IPS-15b (cell line): ENCODE measurements around the gene SUFU.
"Not testable (repeated sequence)": the region's sequence is repeated elsewhere in the genome, so short reads cannot be mapped to it uniquely, and the experiment has no call there.

ENCODE experiments used
- H3K27me3 ChIP-seq: one replicate; pipeline ENCODE4 v1.6.1; 2013; ENCODE audit warnings: low read length; ENCODE audit not compliant: control insufficient read depth, insufficient read depth
- H3K36me3 ChIP-seq: one replicate; pipeline ENCODE4 v1.6.1; 2013; ENCODE audit warnings: low read length; ENCODE audit not compliant: control insufficient read depth, insufficient read depth
- H3K4me1 ChIP-seq: one replicate; pipeline ENCODE4 v1.6.1; 2013; ENCODE audit warnings: mild to moderate bottlenecking, low read length; ENCODE audit not compliant: control insufficient read depth, insufficient read depth
- H3K4me3 ChIP-seq: one replicate; pipeline ENCODE4 v1.5.1; 2013; ENCODE audit warnings: low read depth, low read length
- H3K9ac ChIP-seq: one replicate; pipeline ENCODE4 v1.6.1; 2013; ENCODE audit warnings: low read depth, mild to moderate bottlenecking, low read length
- H3K9me3 ChIP-seq: one replicate; pipeline ENCODE4 v1.6.1; 2013; ENCODE audit warnings: mild to moderate bottlenecking, low read length; ENCODE audit not compliant: control insufficient read depth, insufficient read depth

Gene SUFU

DNA sequence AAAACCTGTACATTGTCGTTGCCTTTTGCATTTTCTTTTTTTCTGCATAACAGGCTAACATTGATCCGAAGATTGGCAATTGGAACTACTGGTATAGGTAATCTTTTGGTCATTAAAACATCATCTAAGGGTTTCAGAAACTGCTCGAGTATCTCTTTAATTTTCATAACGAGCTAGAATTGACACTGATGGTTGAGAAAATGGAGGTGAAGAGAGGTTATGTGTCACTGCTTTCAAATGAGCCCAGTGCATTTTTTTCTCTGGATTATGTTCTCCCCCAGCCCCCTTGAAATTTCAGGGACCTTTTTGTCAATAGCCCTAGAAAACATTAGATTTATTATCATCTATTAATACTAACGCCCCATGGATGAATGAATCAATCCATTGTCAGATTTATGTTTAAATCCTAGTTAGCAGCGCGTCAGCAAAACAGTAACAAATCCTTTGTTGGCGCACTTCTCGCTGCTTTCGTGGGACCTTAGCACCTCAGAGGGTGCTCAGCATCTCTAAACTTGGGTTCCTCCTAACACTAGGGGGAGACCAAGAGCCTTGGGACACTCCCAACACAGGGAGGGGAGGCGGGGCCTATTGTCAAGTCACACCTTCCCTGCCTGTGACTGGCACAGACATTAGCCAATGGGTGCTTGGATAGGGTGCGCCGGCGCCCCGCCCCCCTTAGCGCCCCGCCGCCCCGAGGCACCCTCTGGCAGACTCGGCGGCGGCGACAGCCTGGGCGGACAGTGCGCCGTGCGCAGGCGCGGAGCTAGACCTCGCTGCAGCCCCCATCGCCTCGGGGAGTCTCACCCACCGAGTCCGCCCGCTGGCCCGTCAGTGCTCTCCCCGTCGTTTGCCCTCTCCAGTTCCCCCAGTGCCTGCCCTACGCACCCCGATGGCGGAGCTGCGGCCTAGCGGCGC, at the start of gene SUFU:
SUFU (plus strand) TSS at position 709 of the 915 bp plus-strand sequence; CDS start at position 890, 181 bp downstream.
- peaks cover 10% of the 10 kb centered on the region for H3K4me1 ChIP-seq
- H3K36me3 ChIP-seq = no peaks in the 10 kb centered on the region
- peak within 1 kb of the TSS; percentile 72 for H3K4me3 ChIP-seq
- peaks cover 16% of the 10 kb centered on the region for H3K27me3 ChIP-seq
- peak within 1 kb of the TSS; percentile 30 for H3K9ac ChIP-seq
- H3K9me3 ChIP-seq = no peaks in the 10 kb centered on the region

DNA sequence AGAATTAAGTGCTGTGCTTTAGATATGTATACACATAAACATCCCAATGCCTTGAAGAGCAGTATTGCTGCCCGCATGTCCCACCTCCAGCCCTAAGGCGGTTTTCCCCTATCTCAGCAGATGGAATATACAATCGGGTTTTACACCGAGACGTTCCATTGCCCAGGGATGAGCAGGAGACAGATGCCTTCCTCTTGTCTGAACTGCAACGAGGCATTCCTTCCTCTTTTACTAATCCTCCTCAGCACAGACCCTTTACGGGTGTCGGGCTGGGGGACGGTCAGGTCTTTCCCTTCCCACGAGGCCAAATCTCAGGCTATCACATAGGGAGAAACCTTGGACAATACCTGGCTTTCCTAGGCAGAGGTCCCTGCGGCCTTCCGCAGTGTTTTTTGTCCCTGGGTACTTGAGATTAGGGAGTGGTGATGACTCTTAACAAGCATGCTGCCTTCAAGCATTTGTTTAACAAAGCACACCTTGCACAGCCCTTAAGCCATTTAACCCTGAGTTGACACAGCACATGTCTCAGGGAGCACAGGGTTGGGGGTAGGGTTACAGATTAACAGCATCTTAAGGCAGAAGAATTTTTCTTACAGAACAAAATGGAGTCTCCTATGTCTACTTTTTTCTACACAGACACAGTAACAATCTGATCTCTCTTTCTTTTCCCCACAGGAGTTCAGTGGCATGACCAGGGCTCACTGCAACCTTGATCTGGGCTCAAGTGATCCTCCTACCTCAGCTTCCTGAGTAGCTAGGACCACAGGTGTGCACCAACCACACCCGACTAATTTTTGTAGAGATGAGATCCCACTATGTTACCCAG, 48.9 kb upstream of the SUFU start:
- H3K4me1 ChIP-seq = peaks cover 35% of the 10 kb centered on the region

DNA sequence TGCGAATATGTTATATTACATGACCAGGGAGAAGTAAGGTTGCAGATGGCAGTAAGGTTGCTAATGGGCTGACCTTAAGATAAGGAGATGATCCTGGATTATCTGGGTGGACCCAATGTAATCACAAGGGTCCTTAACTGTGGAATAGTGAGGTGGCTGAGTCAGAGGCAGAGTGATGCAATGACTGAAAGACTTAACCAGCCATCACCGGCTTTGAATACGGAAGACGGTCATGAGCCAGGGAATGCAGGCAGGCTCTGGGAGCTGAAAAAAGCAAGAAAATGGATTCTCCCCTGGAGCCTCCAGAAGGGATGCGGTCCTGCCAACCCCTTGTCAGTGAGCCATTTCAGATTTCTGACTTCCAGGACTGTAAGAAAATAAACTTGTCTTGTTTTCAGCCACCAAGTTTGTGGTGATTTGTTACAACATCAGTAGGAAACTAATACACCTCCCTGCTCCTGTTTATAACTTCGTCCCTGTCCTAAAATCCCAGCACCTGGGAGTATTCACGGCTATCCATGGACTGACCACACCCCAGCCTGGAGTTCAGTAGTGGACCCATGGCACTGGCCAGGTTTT, 47.8 kb upstream of the SUFU start:
- peaks cover 11% of the 10 kb centered on the region for H3K36me3 ChIP-seq
- no peaks in the 10 kb centered on the region for H3K9me3 ChIP-seq
- peaks cover 38% of the 10 kb centered on the region for H3K4me1 ChIP-seq
- no peak overlapping the region for H3K4me3 ChIP-seq
- no peak overlapping the region for H3K9ac ChIP-seq
- H3K27me3 ChIP-seq = no peaks in the 10 kb centered on the region

More for the DNA sequence above, 48.9 kb upstream of the SUFU start:
- H3K27me3 ChIP-seq, H3K4me3 ChIP-seq, H3K9me3 ChIP-seq: not testable (repeated sequence)
- Histone ChIP-seq H3K36me3 (peaks cover 11% of the 10 kb centered on the region), H3K9ac (peak overlapping the region; percentile 70)

DNA sequence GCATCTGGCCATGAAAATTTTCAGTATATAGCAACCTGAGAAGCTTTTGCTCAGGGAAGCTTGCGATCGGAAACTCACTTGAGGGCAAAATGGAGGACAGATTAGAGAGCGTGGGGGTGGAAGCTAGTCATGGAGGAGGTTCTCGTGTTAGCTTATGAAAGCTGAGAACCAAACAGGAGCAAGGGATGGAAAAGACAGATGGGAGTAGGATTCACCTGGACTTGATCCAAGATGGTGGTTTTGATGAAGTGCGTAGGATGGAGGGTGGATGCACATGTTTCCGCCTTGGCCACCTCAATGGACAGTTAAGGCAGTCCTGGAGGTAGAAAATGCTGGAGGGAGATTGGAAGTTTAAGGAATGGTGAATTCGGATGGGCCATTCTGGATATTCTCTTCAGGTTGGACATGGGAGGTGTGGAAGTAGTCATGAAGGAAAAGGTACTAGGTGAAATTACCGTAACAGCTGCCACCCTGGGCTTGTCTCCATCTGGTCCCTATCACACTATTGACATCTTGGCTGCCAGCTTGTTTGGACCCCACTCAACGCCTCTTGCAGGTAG, 46.1 kb upstream of the SUFU start:
- Histone ChIP-seq H3K4me1 (peaks cover 42% of the 10 kb centered on the region), H3K9me3 (no peaks in the 10 kb centered on the region), H3K4me3 (no peak overlapping the region), H3K27me3 (no peaks in the 10 kb centered on the region), H3K9ac (no peak overlapping the region), H3K36me3 (peaks cover 3% of the 10 kb centered on the region)

DNA sequence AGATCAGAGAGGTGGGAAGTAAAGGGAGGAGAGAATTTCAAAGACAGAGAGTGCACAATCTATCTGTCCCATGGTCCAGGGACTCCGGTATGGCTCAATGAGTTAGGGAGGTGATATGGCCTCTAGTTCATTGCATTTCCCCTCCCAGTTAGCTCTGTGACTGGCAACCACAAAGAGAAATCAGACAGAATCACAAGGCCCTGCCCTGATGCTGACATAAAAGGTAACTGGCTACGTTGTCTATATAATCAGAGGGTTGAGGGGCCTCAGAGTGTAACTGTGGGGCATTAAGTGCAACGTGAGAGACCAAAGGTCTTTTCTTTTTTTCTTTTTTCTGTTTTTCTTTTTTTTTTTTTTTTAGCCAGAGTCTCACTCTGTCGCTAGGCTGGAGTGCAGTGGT, 45.1 kb upstream of the SUFU start:
- Histone ChIP-seq H3K27me3 (no peaks in the 10 kb centered on the region), H3K9ac (no peak overlapping the region), H3K4me3 (no peak overlapping the region), H3K4me1 (peaks cover 33% of the 10 kb centered on the region), H3K9me3 (no peaks in the 10 kb centered on the region), H3K36me3 (no peaks in the 10 kb centered on the region)

DNA sequence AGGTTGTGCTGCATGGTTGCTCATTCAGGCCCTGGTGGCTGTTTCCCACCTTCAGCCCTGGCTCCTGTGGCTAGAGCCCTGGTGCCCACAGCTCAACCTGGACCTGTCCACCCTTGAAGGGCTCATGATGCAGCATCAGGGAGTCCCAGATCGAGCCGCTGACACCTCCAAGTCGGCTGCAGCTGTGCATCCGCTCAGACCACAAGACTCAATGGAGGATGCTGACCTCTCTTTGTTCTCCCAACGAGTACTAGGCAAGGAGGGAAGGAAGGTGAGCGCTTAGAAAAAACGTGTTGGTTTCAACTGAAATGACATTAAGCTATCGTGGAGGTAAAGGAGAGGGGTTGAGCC, 43.0 kb upstream of the SUFU start:
- peak overlapping the region; percentile 30 for H3K9ac ChIP-seq
- H3K9me3 ChIP-seq = no peaks in the 10 kb centered on the region
- H3K36me3 ChIP-seq = no peaks in the 10 kb centered on the region
- no peaks in the 10 kb centered on the region for H3K27me3 ChIP-seq
- peaks cover 20% of the 10 kb centered on the region for H3K4me1 ChIP-seq
- peak overlapping the region; percentile 37 for H3K4me3 ChIP-seq

DNA sequence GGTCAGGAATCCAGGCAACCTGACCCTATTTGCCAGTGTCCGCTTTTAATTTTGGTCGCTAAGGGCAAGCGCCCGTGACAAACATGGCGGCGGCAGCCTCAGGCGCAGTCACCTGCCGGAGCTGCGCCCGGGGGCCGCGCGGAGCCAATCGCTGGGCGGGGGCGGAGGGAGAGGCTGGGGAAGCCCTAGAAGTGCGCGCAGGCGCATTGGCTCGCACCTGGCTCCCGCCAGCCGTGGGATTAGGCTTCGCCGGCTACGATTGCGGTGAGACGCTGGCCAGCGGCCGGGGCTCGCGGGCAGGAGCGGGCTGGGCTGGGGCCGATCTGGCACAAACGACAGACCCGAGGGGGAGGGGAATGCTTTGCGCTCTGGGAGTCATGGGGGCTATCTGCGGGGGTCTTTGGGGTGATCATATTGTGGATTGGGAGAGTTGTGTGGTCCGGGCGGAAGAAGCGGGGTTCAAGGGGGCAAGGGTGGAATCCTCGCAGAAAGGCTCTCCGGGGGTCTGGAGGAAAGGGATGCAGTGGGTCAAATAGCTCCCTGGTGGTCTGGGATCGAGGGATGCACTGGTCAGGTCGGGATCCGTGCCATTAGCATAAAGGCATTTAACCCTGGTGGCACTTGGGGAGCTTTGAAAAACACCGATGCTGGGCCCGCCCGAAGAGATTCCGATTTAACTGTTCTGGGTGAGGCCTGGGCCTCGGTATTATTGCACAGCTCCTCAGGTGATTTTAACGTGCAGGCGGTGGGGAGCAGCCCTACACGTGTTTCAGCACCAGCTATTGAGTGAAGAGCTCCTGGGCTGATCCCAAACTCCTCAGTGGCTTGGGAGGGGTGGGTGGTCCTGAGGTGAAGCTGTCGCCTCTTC, 42.4 kb upstream of the SUFU start:
- Histone ChIP-seq H3K4me1 (peaks cover 14% of the 10 kb centered on the region), H3K9ac (peak overlapping the region; percentile 37)

DNA sequence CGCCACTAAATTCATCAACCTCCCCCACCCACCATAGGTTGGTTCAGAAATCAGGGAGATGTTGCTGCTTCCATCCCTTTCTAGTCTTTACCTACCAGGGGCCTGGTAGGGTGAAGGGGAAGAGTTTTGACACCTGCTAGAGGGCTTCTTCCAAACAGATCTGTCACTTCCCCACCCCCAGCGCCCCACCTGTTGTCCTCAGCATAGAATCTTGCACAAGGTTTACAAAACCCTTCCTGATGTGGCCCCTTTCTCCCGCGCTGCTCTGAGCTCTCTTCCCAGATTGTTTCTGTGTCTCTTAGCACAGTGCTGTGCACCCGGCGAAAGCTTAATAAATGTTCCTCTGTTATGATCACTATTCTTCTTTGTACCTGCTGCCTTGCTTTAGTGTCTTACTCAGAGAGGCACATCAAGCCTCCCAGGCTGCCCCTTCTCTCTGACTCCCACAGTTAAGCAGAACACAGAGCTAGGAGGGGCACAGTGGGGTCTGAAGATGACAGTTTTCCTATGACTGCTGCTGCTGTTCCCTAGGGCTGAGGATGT, 41.2 kb upstream of the SUFU start:
- peaks cover 2% of the 10 kb centered on the region for H3K36me3 ChIP-seq
- H3K9ac ChIP-seq = no peak overlapping the region
- H3K4me1 ChIP-seq = peaks cover 14% of the 10 kb centered on the region
- H3K27me3 ChIP-seq = no peaks in the 10 kb centered on the region
- H3K4me3 ChIP-seq = peak overlapping the region; percentile 87
- H3K9me3 ChIP-seq = no peaks in the 10 kb centered on the region

More for the DNA sequence above, 42.4 kb upstream of the SUFU start:
- no peaks in the 10 kb centered on the region for H3K9me3 ChIP-seq
- H3K36me3 ChIP-seq = peaks cover 2% of the 10 kb centered on the region
- peak overlapping the region; percentile 87 for H3K4me3 ChIP-seq
- H3K27me3 ChIP-seq = no peaks in the 10 kb centered on the region

DNA sequence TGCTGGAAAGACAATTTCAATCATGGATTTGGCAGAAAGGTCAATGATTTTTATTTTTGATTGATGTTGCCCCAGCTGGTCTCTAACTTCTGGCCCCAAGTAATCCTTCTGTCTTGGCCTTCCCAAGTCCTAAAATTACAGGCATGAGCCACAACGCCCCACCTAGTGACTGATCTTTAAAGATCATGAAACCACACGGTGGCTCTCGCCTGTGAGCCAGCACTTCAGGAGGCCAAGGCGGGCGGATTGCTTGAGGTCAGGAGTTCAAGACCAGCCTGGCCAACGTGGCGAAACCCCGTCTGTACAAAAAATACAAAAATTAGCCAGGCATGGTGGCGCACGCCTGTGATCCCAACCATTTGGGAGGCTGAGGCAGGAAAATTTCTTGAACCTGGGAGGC, 39.8 kb upstream of the SUFU start:
- Histone ChIP-seq H3K9ac (no peak overlapping the region), H3K4me3 (no peak overlapping the region), H3K9me3 (no peaks in the 10 kb centered on the region), H3K36me3 (peaks cover 6% of the 10 kb centered on the region), H3K4me1 (peaks cover 14% of the 10 kb centered on the region), H3K27me3 (no peaks in the 10 kb centered on the region)

DNA sequence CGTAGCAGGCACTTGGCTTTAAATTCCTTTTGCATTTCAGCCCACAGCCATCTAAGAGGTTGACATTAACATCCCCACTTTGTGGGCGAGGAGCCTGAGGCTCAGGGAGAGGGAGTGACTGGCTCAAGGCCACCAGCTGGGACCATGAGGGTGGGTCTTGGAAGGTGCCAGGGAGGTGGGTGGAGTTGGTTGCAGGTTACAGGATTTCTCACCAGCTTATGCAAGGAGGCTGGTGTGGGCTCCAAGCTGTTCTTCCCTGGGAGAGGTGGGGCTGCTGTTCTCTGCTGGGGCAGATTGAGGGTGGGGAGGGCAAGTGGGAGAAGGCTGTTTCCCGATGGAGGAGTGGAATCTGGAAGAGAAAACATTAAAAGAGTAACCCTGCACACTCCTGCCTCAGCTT, 38.3 kb upstream of the SUFU start:
- Histone ChIP-seq H3K36me3 (peaks cover 9% of the 10 kb centered on the region), H3K4me1 (peaks cover 11% of the 10 kb centered on the region), H3K27me3 (no peaks in the 10 kb centered on the region), H3K4me3 (no peak overlapping the region), H3K9me3 (no peaks in the 10 kb centered on the region), H3K9ac (no peak overlapping the region)
